HepG2 (cell line): ENCODE measurements around the gene GPR107. TPM values are rescaled to one million over a fixed set of nuclear protein-coding genes. Genes with fewer than 3 reads are reported as not detected.

Source experiments
- ATAC-seq: fragments of 200-7000 bp; cut with Tn5 transposase; 3 replicates; pipeline ENCODE4 v1.9.1; 2020; ENCODE audit warnings: mild to moderate bottlenecking, moderate library complexity
- BruUV-seq: library from RNA; stranded (reverse); fragments of 400-500 nt; replicated peaks from 2 replicates; lab custom pipeline; 2021; lab: Mats Ljungman, UMichigan
- CTCF ChIA-PET: fragments of 300-600 bp; formaldehyde crosslinking; extraction: SDS; loops from one replicate; lab custom pipeline; 2021; ENCODE audit warnings: low total read pairs, inconsistent platforms, low intra/inter-chr PET ratio; lab: Yijun Ruan, JAX
- POLR2A ChIA-PET: fragments of 350-600 bp; sonication (Branson Sonifier 250); formaldehyde crosslinking; loops from one replicate; lab custom pipeline; 2020; ENCODE audit warnings: antibody characterized with exemption, inconsistent platforms; lab: Yijun Ruan, JAX
- DNase-seq: peaks from one replicate; pipeline ENCODE4 v3.0.0-alpha.2; 2015; ENCODE audit warnings: low spot score
- FAIRE-seq: peaks from 3 replicates; lab custom pipeline; 2011; peaks lifted over from hg19 to GRCh38; lab: Jason Lieb, UNC
- H2AFZ ChIP-seq: one replicate; pipeline ENCODE4 v1.6.1; 2011; ENCODE audit warnings: low read length, inconsistent platforms
- H3K27ac ChIP-seq: fragments of 300-600 bp; 3 replicates; pipeline ENCODE4 v1.8.0; 2011; ENCODE audit warnings: mixed run types, mild to moderate bottlenecking, mixed read lengths, low read length, inconsistent platforms; ENCODE audit not compliant: insufficient read depth; ENCODE audit errors: extremely low read length
- H3K27me3 ChIP-seq, 2 experiments: fragments of 200-600 bp in 1 of 2; 2 replicates in 1 of 2; 3 replicates in 1 of 2; pipeline versions ENCODE4 v1.6.0 to v1.8.0; 2011; ENCODE audit warnings: low read length in 2 of 2, mild to moderate bottlenecking in 2 of 2, moderate library complexity in 2 of 2, inconsistent platforms in 1 of 2; ENCODE audit not compliant: insufficient read depth in 2 of 2, control insufficient read depth in 1 of 2
- H3K36me3 ChIP-seq, 2 experiments: fragments of 200-600 bp in 1 of 2; replicated peaks in 1 of 2; 2 replicates in 1 of 2; 3 replicates in 1 of 2; pipeline versions ENCODE4 v1.5.1 to v1.8.0; 2011; ENCODE audit warnings: low read length in 2 of 2, inconsistent platforms in 1 of 2; ENCODE audit not compliant: insufficient read depth in 2 of 2, control insufficient read depth in 1 of 2
- H3K4me1 ChIP-seq: 2 replicates; pipeline ENCODE4 v1.5.1; 2012; ENCODE audit warnings: low read length, inconsistent platforms; ENCODE audit not compliant: insufficient read depth
- H3K4me2 ChIP-seq: 2 replicates; pipeline ENCODE4 v1.6.0; 2011; ENCODE audit warnings: low read depth, low read length, inconsistent platforms
- H3K4me3 ChIP-seq, 3 experiments: fragments of 200-600 bp in 1 of 3; sonication (generic), shearing (Covaris generic) in 1 of 3; replicated peaks in 1 of 3; 2 replicates each; pipeline ENCODE4 v1.5.1; 2011 to 2016; ENCODE audit warnings: low read length in 3 of 3, inconsistent platforms in 2 of 3, low read depth in 2 of 3, mild to moderate bottlenecking in 2 of 3, control low read depth in 1 of 3, mixed read lengths in 1 of 3; ENCODE audit not compliant: insufficient read depth in 1 of 3
- H3K79me2 ChIP-seq: one replicate; pipeline ENCODE4 v1.6.1; 2011; ENCODE audit warnings: low read length, inconsistent platforms; ENCODE audit not compliant: insufficient read depth
- H3K9ac ChIP-seq: 2 replicates; pipeline ENCODE4 v1.6.0; 2011; ENCODE audit warnings: mild to moderate bottlenecking, low read depth, low read length, inconsistent platforms; ENCODE audit not compliant: insufficient read depth
- H3K9me3 ChIP-seq: 2 replicates; pipeline ENCODE4 v1.5.1; 2012; ENCODE audit warnings: mild to moderate bottlenecking, low read length
- H4K20me1 ChIP-seq: 2 replicates; pipeline ENCODE4 v1.6.0; 2011; ENCODE audit warnings: inconsistent platforms, mild to moderate bottlenecking, low read length, moderate library complexity; ENCODE audit not compliant: insufficient read depth
- AKAP8 ChIP-seq: sonication (generic); formaldehyde crosslinking; IDR thresholded peaks from 2 replicates; pipeline ENCODE4 v1.5.1; 2020; ENCODE audit warnings: mild to moderate bottlenecking, missing genetic modification reagents
- CSRNP1 ChIP-seq: sonication (generic); formaldehyde crosslinking; IDR thresholded peaks from 2 replicates; pipeline ENCODE4 v1.8.1; 2023; ENCODE audit warnings: mild to moderate bottlenecking, missing genetic modification reagents
- ESRRA ChIP-seq: sonication (generic); formaldehyde crosslinking; IDR thresholded peaks from 2 replicates; pipeline ENCODE4 v1.5.1; 2020; ENCODE audit warnings: mild to moderate bottlenecking, low read depth, missing genetic modification reagents
- PHF21A ChIP-seq: sonication (generic); formaldehyde crosslinking; IDR thresholded peaks from 2 replicates; pipeline ENCODE4 v1.5.0; 2020; ENCODE audit warnings: mild to moderate bottlenecking, missing genetic modification reagents
- PRDM10 ChIP-seq: sonication (generic); formaldehyde crosslinking; IDR thresholded peaks from 2 replicates; pipeline ENCODE4 v1.4.0; 2020; ENCODE audit warnings: low read depth, missing genetic modification reagents
- ZNF121 ChIP-seq: sonication (generic); formaldehyde crosslinking; IDR thresholded peaks from 2 replicates; pipeline ENCODE4 v1.5.0; 2020; ENCODE audit warnings: mild to moderate bottlenecking, missing genetic modification reagents
- ZNF704 ChIP-seq: sonication (generic); formaldehyde crosslinking; IDR thresholded peaks from 2 replicates; pipeline ENCODE4 v1.8.1; 2023; ENCODE audit warnings: mild to moderate bottlenecking, inconsistent platforms, moderate library complexity, missing genetic modification reagents, borderline replicate concordance
- WGBS: methylation state at CpG from one replicate; pipeline ENCODE4 v1.1.6; 2017; ENCODE audit warnings: low lambda C conversion rate; 5-methylcytosine and 5-hydroxymethylcytosine counted together
- in situ Hi-C: cut with HindIII; loops from 2 replicates; pipeline ENCODE4 v1.10.0; 2017; ENCODE audit warnings: low pct_unique_long_range_greater_than_20kb; ENCODE audit not compliant: extremely low pct_ligation_motif_present
- intact Hi-C: fragments of 100-400 bp; cut with micrococcal nuclease; formaldehyde crosslinking; loops from one replicate; pipeline ENCODE4 v1.10.0; 2022; ENCODE audit not compliant: unreplicated experiment
- polyA plus RNA-seq, 8 experiments: library from polyadenylated mRNA; depleted of rRNA in 3 of 8; stranded (reverse) in 7 of 8; unstranded in 1 of 8; fragments of >200 nt; fragmentation: Illumina TruSeq in 4 of 8; extraction: Trizol in 4 of 8; gene quantifications; 2 replicates each; pipeline versions ENCODE4 v1.2.1 to v1.2.3, GENCODE V29; 2011 to 2016; ENCODE audit warnings: low read depth in 4 of 8, missing spikeins in 1 of 8, mixed read lengths in 1 of 8; ENCODE audit not compliant: insufficient read depth in 1 of 8
- total RNA-seq, 5 experiments: library from RNA; depleted of rRNA; stranded (reverse); fragments of >200 nt; fragmentation: Illumina TruSeq; extraction: Trizol; gene quantifications; 2 replicates each; pipeline ENCODE4 v1.2.3, GENCODE V29; 2016; ENCODE audit warnings: low read depth in 1 of 5

GPR107 gene
- total and polyA plus RNA-seq, 2 of the 13 experiments (the other 11 are each of a cell fraction or from before 2014, with no cell fraction given) = 22.5 to 24.4 TPM

GRCh38 chr9:130120299-130120587, 66.5 kb downstream of the GPR107 start (continued):
- no peak for TF ChIP-seq ZNF704 (CRISPR knock-in tag)
- TF ChIP-seq AKAP8 (CRISPR knock-in tag) = no peak

GRCh38 chr9:130120832-130121231, 67.1 kb downstream of the GPR107 start:
- no peaks in the 10 kb centered on the region for H4K20me1 ChIP-seq
- H3K4me1 ChIP-seq = no peaks in the 10 kb centered on the region
- no peak overlapping the region for H3K4me3 ChIP-seq
- H3K27ac ChIP-seq = no peak overlapping the region
- no peak overlapping the region for H3K9ac ChIP-seq
- H3K9me3 ChIP-seq = no peaks in the 10 kb centered on the region
- POLR2A ChIA-PET = no interaction called here
- intact Hi-C loops (no loop called here), in situ Hi-C loops (no loop called here)
- H3K79me2 ChIP-seq = no peaks in the 10 kb centered on the region
- no peaks in the 10 kb centered on the region for H3K27me3 ChIP-seq
- ATAC-seq = no peak
- H2AFZ ChIP-seq = no peak overlapping the region
- no peak overlapping the region for H3K4me2 ChIP-seq
- WGBS = 82% methylated on average over 9 of the region's 9 CpGs
- no TSS peak for BruUV-seq
- TF ChIP-seq ESRRA (CRISPR knock-in tag) (no peak), ZNF121 (CRISPR knock-in tag) (peak; percentile 41; the same call in 1 of the 2 replicates)
- no peak for DNase-seq
- CTCF ChIA-PET = no interaction called here
- no peak for FAIRE-seq
- H3K36me3 ChIP-seq = peaks cover 11 to 55% of the 10 kb centered on the region in 2 experiments

- Histone ChIP-seq H3K9me3 (no peaks in the 10 kb centered on the region), H3K27me3 (no peaks in the 10 kb centered on the region), H3K79me2 (no peaks in the 10 kb centered on the region), H3K4me2 (no peak overlapping the region), H3K36me3 (peaks cover 5 to 48% of the 10 kb centered on the region in 2 experiments), H3K4me1 (no peaks in the 10 kb centered on the region), H3K9ac (no peak overlapping the region), H4K20me1 (no peaks in the 10 kb centered on the region), H2AFZ (no peak overlapping the region), H3K27ac (no peak overlapping the region), H3K4me3 (no peak overlapping the region)
- BruUV-seq = no TSS peak
- in situ Hi-C loops = no loop called here
- CTCF ChIA-PET = no interaction called here
- DNase-seq (no peak), ATAC-seq (no peak), FAIRE-seq (no peak)
- POLR2A ChIA-PET = no interaction called here
- 92% methylated on average over 6 of the region's 7 CpGs for WGBS
- intact Hi-C loops = no loop called here
- TF ChIP-seq PHF21A (no peak), PRDM10 (CRISPR knock-in tag) (no peak), CSRNP1 (no peak)
Measured at GRCh38 chr9:130122456-130122855, 68.8 kb downstream of the GPR107 start.
